DOHH2 (cell line): ENCODE results near the gene SYT6.

Experiments used
- H3F3A ChIP-seq: fragments of 200-600 bp; sonication (generic), shearing (Covaris generic); 2 replicates; pipeline ENCODE4 v1.6.0; 2016; ENCODE audit warnings: antibody characterized with exemption, mild to moderate bottlenecking; ENCODE audit not compliant: control insufficient read depth, insufficient read depth
- H3K27ac ChIP-seq: fragments of 200-600 bp; sonication (generic); 2 replicates; pipeline ENCODE4 v1.5.1; 2014; ENCODE audit warnings: low read depth, mild to moderate bottlenecking, low read length, moderate library complexity
- H3K27me3 ChIP-seq: fragments of 200-600 bp; sonication (generic); 2 replicates; pipeline ENCODE4 v1.6.1; 2014; ENCODE audit warnings: mild to moderate bottlenecking, low read length, mixed read lengths; ENCODE audit not compliant: control insufficient read depth
- H3K36me3 ChIP-seq: fragments of 200-600 bp; sonication (generic); 2 replicates; pipeline ENCODE4 v1.6.1; 2014; ENCODE audit warnings: mild to moderate bottlenecking, low read length, moderate library complexity, mixed read lengths; ENCODE audit not compliant: control insufficient read depth
- H3K4me1 ChIP-seq: fragments of 200-600 bp; sonication (generic); 2 replicates; pipeline ENCODE4 v1.6.1; 2014; ENCODE audit warnings: mild to moderate bottlenecking, low read length, mixed read lengths; ENCODE audit not compliant: control insufficient read depth
- H3K4me2 ChIP-seq: fragments of 200-600 bp; sonication (generic); 2 replicates; pipeline ENCODE4 v1.6.0; 2014; ENCODE audit warnings: mild to moderate bottlenecking, low read length, moderate library complexity
- H3K4me3 ChIP-seq: fragments of 200-600 bp; sonication (generic); 2 replicates; pipeline ENCODE4 v1.5.1; 2014; ENCODE audit warnings: mild to moderate bottlenecking, low read length, mixed read lengths
- H3K79me2 ChIP-seq: fragments of 200-600 bp; sonication (generic); 2 replicates; pipeline ENCODE4 v1.6.1; 2014; ENCODE audit warnings: mild to moderate bottlenecking, low read length, mixed read lengths; ENCODE audit not compliant: control insufficient read depth
- H3K9me2 ChIP-seq: fragments of 200-600 bp; sonication (generic); replicated peaks from 2 replicates; pipeline ENCODE4 v1.6.1; 2014; ENCODE audit warnings: mild to moderate bottlenecking, low read length, mixed read lengths; ENCODE audit not compliant: control insufficient read depth
- H3K9me3 ChIP-seq: fragments of 200-600 bp; sonication (generic); 2 replicates; pipeline ENCODE4 v1.6.1; 2014; ENCODE audit warnings: antibody characterized with exemption, low read length, mixed read lengths; ENCODE audit not compliant: control insufficient read depth, insufficient read depth
- H4K20me1 ChIP-seq: fragments of 200-600 bp; sonication (generic); 2 replicates; pipeline ENCODE4 v1.6.0; 2014; ENCODE audit warnings: low read depth, mild to moderate bottlenecking, antibody characterized with exemption, low read length, moderate library complexity; ENCODE audit not compliant: control insufficient read depth, insufficient read depth
- EZH2phosphoT487 ChIP-seq: fragments of 200-600 bp; sonication (generic); IDR thresholded peaks from 2 replicates; pipeline ENCODE4 v1.6.1; 2017; ENCODE audit warnings: borderline replicate concordance, mild to moderate bottlenecking, antibody characterized with exemption, low read length, moderate library complexity, mixed read lengths
- TF ChIP-seq, protein P1 (sequence below): fragments of 200-600 bp; sonication (generic); IDR thresholded peaks from one replicate; pipeline ENCODE4 v1.5.1; 2014; ENCODE audit warnings: antibody characterized with exemption, mild to moderate bottlenecking, low read depth, low read length; ENCODE audit not compliant: poor library complexity, severe bottlenecking

The SYT6 gene

DNA sequence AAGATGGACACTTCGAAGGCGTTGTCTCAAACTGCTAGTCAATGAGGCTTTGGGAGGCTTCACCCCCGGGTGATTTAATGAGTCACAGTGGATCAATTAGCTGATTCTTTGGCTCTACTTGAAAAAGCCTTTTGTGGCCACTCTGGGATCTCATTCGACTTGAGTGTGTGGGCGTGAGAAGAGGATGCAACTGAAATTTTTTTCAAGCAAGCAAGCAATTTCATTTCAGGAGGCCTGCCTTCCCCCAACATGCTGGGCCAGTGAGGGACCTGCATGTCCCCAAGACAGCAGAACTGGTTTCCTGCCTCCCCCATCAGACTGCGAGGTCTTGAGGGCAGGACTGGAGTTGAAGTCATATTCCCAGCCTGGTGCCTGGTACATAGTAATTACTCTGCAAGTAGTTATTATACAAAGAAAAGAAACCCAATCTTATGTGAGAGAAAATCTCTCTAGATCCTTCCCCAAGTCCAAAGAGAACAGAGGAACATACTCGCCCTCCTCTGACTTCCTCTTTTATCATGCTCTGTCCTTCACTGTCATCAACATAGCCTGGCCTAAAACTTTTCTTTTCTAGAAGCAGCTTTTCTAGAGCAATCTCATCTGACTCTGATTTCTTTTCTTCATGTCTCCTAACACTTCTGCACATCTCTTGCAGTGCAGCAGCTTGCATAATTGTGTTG is 22.7 kb downstream of the SYT6 start:
- H3K27ac ChIP-seq, result no peak overlapping the region
- H3K9me2 ChIP-seq, result no peaks in the 10 kb centered on the region
- no peaks in the 10 kb centered on the region for H3K27me3 ChIP-seq
- H4K20me1 ChIP-seq, result no peaks in the 10 kb centered on the region
- H3K9me3 ChIP-seq, result no peaks in the 10 kb centered on the region
- no peaks in the 10 kb centered on the region for H3F3A ChIP-seq
- no peak overlapping the region for H3K4me2 ChIP-seq
- TF ChIP-seq, protein P1, sequence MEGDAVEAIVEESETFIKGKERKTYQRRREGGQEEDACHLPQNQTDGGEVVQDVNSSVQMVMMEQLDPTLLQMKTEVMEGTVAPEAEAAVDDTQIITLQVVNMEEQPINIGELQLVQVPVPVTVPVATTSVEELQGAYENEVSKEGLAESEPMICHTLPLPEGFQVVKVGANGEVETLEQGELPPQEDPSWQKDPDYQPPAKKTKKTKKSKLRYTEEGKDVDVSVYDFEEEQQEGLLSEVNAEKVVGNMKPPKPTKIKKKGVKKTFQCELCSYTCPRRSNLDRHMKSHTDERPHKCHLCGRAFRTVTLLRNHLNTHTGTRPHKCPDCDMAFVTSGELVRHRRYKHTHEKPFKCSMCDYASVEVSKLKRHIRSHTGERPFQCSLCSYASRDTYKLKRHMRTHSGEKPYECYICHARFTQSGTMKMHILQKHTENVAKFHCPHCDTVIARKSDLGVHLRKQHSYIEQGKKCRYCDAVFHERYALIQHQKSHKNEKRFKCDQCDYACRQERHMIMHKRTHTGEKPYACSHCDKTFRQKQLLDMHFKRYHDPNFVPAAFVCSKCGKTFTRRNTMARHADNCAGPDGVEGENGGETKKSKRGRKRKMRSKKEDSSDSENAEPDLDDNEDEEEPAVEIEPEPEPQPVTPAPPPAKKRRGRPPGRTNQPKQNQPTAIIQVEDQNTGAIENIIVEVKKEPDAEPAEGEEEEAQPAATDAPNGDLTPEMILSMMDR, result no peak
- no peak for TF ChIP-seq EZH2phosphoT487
- H3K36me3 ChIP-seq, result no peaks in the 10 kb centered on the region
- H3K4me1 ChIP-seq, result no peaks in the 10 kb centered on the region
- H3K4me3 ChIP-seq, result no peak overlapping the region
- no peaks in the 10 kb centered on the region for H3K79me2 ChIP-seq

DNA sequence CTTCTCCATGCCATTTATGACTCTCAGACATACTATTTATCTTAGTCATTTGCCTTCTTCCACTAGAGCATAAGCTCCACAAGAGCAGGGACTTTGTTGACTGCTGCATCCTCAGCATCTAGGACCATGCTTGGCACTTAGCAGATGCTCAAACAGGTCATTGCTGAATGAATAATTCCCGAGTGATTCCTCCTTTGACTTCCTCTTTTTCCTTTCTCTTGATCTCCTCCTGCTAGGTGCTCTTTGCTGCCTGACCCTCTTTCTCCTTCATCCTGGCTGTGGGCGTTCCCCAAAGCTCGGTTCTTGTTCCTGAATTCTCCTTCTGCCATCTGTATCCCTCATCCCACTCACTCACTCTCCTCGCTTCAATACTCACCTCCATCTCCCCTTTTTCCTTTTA is 23.5 kb downstream of the SYT6 start:
- TF ChIP-seq, protein P1, result no peak
- TF ChIP-seq EZH2phosphoT487, result no peak
- Histone ChIP-seq H3K27ac (no peak overlapping the region), H3K36me3 (no peaks in the 10 kb centered on the region), H3K4me2 (no peak overlapping the region), H3K27me3 (no peaks in the 10 kb centered on the region), H3K4me1 (no peaks in the 10 kb centered on the region), H3K4me3 (no peak overlapping the region), H3K9me2 (no peaks in the 10 kb centered on the region), H3K79me2 (no peaks in the 10 kb centered on the region), H3K9me3 (no peaks in the 10 kb centered on the region), H4K20me1 (no peaks in the 10 kb centered on the region), H3F3A (no peaks in the 10 kb centered on the region)

DNA sequence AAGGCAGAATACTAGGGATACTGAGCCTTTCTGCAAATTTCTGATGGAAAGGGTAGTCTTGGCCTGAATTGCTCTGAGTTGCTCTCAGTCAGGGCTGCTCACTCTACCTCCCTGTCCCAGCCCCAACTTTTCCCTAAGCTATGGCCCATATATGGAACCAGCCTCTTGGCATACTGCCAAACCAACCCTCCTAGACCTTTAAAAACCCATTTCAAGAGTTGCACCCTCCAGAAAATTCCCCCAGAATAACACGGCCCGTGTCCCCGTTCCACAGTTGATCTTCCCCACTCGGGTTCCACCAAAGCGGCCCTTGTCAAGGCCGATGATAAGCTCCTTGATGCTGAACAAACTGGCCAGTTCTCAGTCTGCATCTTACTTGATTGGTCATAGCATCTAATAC is 25.4 kb downstream of the SYT6 start:
- H3K4me2 ChIP-seq, result no peak overlapping the region
- no peaks in the 10 kb centered on the region for H3K9me3 ChIP-seq
- no peak overlapping the region for H3K4me3 ChIP-seq
- no peaks in the 10 kb centered on the region for H3K4me1 ChIP-seq
- no peaks in the 10 kb centered on the region for H3K9me2 ChIP-seq
- no peak overlapping the region for H3K27ac ChIP-seq
- H3K27me3 ChIP-seq, result no peaks in the 10 kb centered on the region
- TF ChIP-seq EZH2phosphoT487, result no peak
- TF ChIP-seq, protein P1, result no peak
- no peaks in the 10 kb centered on the region for H3K79me2 ChIP-seq
- no peaks in the 10 kb centered on the region for H3F3A ChIP-seq
- H3K36me3 ChIP-seq, result no peaks in the 10 kb centered on the region
- no peaks in the 10 kb centered on the region for H4K20me1 ChIP-seq
